ENCODE data around the gene B4GALNT4.

DNA sequence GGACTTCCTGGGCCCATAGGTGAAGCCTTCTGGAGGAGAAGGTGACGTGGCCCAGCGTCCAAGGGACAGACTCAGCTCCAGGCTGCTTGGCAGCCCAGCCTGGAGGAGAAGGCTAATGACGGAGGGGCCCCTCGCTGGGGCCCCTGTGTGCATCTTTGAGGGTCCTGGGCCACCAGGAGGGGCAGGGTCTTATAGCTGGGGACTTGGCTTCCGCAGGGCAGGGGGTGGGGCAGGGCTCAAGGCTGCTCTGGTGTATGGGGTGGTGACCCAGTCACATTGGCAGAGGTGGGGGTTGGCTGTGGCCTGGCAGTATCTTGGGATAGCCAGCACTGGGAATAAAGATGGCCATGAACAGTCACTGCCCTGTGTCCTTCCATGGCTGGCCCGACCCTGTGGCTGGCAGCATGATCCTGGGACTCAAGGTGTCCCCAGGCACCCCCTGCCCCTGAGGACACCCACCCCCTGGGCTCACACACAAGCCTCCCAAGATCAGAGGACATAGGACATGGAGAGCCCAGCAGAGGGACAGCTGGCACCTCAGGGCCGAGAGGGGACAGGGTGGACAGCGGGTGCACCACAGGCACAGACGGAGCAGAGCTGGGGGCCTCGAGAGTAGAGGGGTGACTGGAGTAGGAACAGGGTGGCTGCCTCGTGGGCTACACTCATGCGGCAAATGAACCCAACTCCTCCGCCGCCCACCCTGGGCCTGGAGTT lies 35.4 kb downstream of the B4GALNT4 start:
- no peak for TF ChIP-seq POLR2A (IDR thresholded peaks at IDR 0.05)
- TF ChIP-seq, protein P1, sequence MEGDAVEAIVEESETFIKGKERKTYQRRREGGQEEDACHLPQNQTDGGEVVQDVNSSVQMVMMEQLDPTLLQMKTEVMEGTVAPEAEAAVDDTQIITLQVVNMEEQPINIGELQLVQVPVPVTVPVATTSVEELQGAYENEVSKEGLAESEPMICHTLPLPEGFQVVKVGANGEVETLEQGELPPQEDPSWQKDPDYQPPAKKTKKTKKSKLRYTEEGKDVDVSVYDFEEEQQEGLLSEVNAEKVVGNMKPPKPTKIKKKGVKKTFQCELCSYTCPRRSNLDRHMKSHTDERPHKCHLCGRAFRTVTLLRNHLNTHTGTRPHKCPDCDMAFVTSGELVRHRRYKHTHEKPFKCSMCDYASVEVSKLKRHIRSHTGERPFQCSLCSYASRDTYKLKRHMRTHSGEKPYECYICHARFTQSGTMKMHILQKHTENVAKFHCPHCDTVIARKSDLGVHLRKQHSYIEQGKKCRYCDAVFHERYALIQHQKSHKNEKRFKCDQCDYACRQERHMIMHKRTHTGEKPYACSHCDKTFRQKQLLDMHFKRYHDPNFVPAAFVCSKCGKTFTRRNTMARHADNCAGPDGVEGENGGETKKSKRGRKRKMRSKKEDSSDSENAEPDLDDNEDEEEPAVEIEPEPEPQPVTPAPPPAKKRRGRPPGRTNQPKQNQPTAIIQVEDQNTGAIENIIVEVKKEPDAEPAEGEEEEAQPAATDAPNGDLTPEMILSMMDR (IDR thresholded peaks at IDR 0.05): no peak
